GM18861 (cell line): ENCODE data around the gene MYO5B.
"Not testable (repeated sequence)": the region's sequence is repeated elsewhere in the genome, so short reads cannot be mapped to it uniquely, and the experiment has no call there.

Experiments used
- ATAC-seq: cut with Tn5 transposase; IDR thresholded peaks from one replicate; pipeline ENCODE4 v1.9.1; 2021; ENCODE audit not compliant: unreplicated experiment

MYO5B gene

GRCh38 chr18:50105027-50105426 lies 89.9 kb downstream of the MYO5B start:
- ATAC-seq: no peak

GRCh38 chr18:50104421-50104820 lies 90.5 kb downstream of the MYO5B start:
- ATAC-seq: no peak

GRCh38 chr18:50099725-50100407 lies 95.1 kb downstream of the MYO5B start:
- ATAC-seq: peak; percentile 82

- ATAC-seq: no peak
These were observed 97.2 kb downstream of the MYO5B start for GRCh38 chr18:50097702-50098101.

- no peak for ATAC-seq
These were observed 98.0 kb downstream of the MYO5B start for GRCh38 chr18:50096766-50097435.

GRCh38 chr18:50094786-50095185 lies 100.2 kb downstream of the MYO5B start:
- ATAC-seq: not testable (repeated sequence)

- ATAC-seq: no peak
These were observed 100.7 kb downstream of the MYO5B start for GRCh38 chr18:50094221-50094773.

- no peak for ATAC-seq
These were observed 101.4 kb downstream of the MYO5B start for GRCh38 chr18:50093366-50094064.

- ATAC-seq: no peak
These were observed 102.6 kb downstream of the MYO5B start for GRCh38 chr18:50092245-50092805.

GRCh38 chr18:50091509-50092244 lies 103.3 kb downstream of the MYO5B start:
- ATAC-seq: no peak

GRCh38 chr18:50090370-50091312 lies 104.3 kb downstream of the MYO5B start:
- ATAC-seq: no peak

GRCh38 chr18:50089702-50090101 lies 105.2 kb downstream of the MYO5B start:
- no peak for ATAC-seq

GRCh38 chr18:50083708-50084107 lies 111.2 kb downstream of the MYO5B start:
- no peak for ATAC-seq

GRCh38 chr18:50080932-50081560 lies 113.9 kb downstream of the MYO5B start:
- ATAC-seq: no peak

GRCh38 chr18:50080316-50080715 lies 114.6 kb downstream of the MYO5B start:
- no peak for ATAC-seq

GRCh38 chr18:50079571-50080295 lies 115.2 kb downstream of the MYO5B start:
- ATAC-seq: no peak

- no peak for ATAC-seq
These were observed 118.7 kb downstream of the MYO5B start for GRCh38 chr18:50076277-50076676.

- no peak for ATAC-seq
These were observed 119.2 kb downstream of the MYO5B start for GRCh38 chr18:50075772-50076171.

- no peak for ATAC-seq
These were observed 120.5 kb downstream of the MYO5B start for GRCh38 chr18:50074404-50074803.
